GM13977 (cell line): ENCODE data around the gene SCFD2.

Experiments used
- DNase-seq: peaks from one replicate; pipeline ENCODE4 v3.0.0; 2012; ENCODE audit warnings: low spot score
- CTCF ChIP-seq: IDR thresholded peaks from 2 replicates; pipeline ENCODE4 v1.5.1; 2012; ENCODE audit warnings: mild to moderate bottlenecking, control low read depth; ENCODE audit not compliant: insufficient read depth; ENCODE audit errors: extremely low read depth, missing control alignments
- in situ Hi-C: fragments of 300-500 bp; cut with MboI; formaldehyde crosslinking; loops from one replicate; pipeline ENCODE4 v1.12.0; 2022; ENCODE audit warnings: low sequenced_read_pairs, low pct_unique_long_range_greater_than_20kb, mixed read lengths, inconsistent platforms; ENCODE audit not compliant: unreplicated experiment

The SCFD2 gene

GRCh38 chr4:52999626-53000025, 366.2 kb downstream of the SCFD2 start:
- TF ChIP-seq CTCF: no peak
- in situ Hi-C loops: loop anchor here (25.0 kb wide), 2 partner anchors 437 to 1213 kb away; no protein-coding TSS in a partner anchor
- DNase-seq: no peak

- in situ Hi-C loops: loop anchor here (25.0 kb wide), 1 partner anchor 436 kb away; no protein-coding TSS in a partner anchor
- DNase-seq: no peak
- no peak for TF ChIP-seq CTCF
Measured at GRCh38 chr4:52998413-52998812, 367.4 kb downstream of the SCFD2 start.

- no peak for DNase-seq
- in situ Hi-C loops: loop anchor here (25.0 kb wide), 1 partner anchor 435 kb away; no protein-coding TSS in a partner anchor
Measured at GRCh38 chr4:52997132-52997416, 368.8 kb downstream of the SCFD2 start.

GRCh38 chr4:52996261-52997131, 369.4 kb downstream of the SCFD2 start:
- no peak for TF ChIP-seq CTCF
- in situ Hi-C loops: loop anchor here (25.0 kb wide), 1 partner anchor 434 kb away; no protein-coding TSS in a partner anchor
- DNase-seq: no peak

More at GRCh38 chr4:52997132-52997416, 368.8 kb downstream of the SCFD2 start:
- no peak for TF ChIP-seq CTCF

GRCh38 chr4:52995360-52996030, 370.4 kb downstream of the SCFD2 start:
- no peak for TF ChIP-seq CTCF
- no peak for DNase-seq
- in situ Hi-C loops: loop anchor here (25.0 kb wide), 1 partner anchor 433 kb away; no protein-coding TSS in a partner anchor

GRCh38 chr4:52994567-52994966, 371.3 kb downstream of the SCFD2 start:
- TF ChIP-seq CTCF: no peak
- DNase-seq: no peak
- in situ Hi-C loops: loop anchor here (25.0 kb wide), 1 partner anchor 432 kb away; no protein-coding TSS in a partner anchor
